GM21529 (cell line): ENCODE results near the gene PRKG1.
"Not testable (repeated sequence)": the region's sequence is repeated elsewhere in the genome, so short reads cannot be mapped to it uniquely, and the experiment has no call there.

Experiments used
- ATAC-seq: cut with Tn5 transposase; IDR thresholded peaks from one replicate; pipeline ENCODE4 v1.9.1; 2021; ENCODE audit not compliant: unreplicated experiment

Gene PRKG1

DNA sequence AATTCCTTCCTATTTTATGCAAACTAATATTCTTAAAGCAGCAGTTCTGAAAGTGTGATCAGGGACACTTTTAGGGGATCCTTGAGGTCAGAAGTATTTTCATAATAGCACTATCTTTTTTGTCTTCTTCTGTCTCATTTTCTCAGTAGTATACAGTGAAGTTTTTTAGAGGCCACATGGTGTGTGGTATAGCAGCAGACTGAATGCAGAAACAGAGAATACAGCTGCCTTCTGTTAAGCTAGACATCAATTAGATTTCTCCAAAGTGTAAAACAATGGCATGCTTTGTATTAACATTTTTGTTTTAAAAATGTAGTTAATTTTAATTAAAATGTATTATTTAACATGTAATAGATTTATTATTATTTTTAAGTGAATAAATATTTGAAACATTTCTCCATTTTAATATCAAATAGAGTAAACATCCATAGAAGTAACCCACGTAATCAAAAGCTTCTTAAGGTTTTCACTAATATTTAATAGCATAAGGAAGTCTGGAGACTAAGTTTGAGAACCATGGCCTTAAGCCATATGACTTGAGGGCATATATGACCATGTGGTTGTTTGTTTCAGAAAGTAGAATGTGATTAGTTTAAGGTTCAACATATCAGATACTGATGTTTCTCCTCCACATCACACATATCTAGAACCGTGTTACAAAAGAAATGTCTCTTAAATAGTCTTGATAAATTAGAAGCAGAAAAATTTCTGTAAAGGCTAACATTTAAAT, 94.0 kb downstream of the PRKG1 start:
- ATAC-seq: no peak

DNA sequence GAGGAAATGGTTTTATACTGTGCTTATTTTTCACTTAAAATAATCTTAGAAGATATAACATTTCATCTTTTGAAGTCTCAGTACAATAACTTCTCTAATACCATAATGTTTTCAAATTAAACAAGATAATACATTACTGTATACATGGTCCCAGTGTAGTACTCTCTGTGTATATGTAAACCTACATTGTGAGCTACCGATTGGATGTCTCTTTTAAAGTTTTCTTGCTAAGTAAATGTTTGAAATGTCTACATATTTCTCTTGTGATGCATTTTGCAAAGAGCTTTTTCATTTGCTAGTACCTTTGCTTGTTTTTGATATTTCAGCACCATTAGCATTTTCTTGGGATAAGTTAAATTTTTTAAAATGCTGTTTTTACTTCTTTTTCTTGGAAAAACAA, 94.8 kb downstream of the PRKG1 start:
- no peak for ATAC-seq

GRCh38 chr10:51170518-51171245, 96.4 kb downstream of the PRKG1 start:
- ATAC-seq: no peak

DNA sequence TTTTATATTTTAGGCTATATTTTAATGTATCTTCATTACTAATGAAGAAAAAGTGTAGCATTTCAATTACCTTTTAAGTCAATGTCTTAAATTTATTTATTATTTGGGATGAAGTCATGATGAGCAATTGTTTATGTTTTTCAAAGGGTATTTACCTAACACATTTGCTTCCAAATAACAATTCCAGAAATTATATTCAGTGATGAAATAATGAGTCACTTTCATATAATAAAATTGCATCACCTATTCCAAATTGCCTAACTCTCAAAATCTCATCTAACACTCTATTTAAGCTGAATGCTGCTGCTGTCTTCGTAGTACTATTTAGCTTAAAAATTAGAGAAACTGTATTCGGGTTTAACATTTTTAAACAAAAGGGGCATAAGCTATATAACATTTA, 97.7 kb downstream of the PRKG1 start:
- ATAC-seq: no peak

GRCh38 chr10:51176976-51177695, 102.8 kb downstream of the PRKG1 start:
- no peak for ATAC-seq

DNA sequence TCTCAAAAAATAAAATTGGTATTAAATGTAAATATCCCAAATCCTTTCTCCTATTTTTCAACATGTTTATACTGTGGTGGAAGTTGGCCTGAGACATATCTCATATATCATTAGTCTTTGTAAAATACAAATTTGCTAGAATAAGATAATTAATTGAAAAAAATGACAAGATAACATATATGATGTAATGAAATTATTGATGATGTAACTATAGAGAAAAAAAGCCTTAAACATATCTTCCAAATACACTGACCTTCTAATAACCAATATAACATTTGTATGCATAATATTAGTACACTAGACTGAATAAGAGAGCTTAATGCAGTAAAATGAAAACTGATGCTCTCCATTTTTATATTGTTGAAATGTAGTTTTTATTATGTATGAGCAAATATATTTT, 104.3 kb downstream of the PRKG1 start:
- ATAC-seq: no peak

- no peak for ATAC-seq
Observed at GRCh38 chr10:51180141-51180540, 105.9 kb downstream of the PRKG1 start.

DNA sequence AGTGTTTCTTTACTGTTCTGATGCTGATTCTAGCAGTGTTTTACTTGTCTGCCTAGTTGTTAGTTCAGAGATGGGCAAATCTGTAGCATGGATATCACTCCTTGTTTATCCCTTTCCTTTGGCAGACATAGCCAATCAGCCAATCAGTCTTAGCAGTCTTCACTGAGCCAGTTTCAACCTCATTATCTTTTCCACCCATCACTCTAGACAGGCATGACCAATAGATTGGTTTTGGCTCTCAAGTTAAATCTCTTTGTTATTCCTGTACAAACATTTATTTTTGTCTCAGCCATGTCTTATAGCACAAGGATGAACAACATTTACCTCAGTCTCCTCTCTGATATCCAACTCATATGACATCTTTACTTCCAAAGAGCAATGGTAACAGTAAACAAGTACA, 109.5 kb downstream of the PRKG1 start:
- no peak for ATAC-seq

DNA sequence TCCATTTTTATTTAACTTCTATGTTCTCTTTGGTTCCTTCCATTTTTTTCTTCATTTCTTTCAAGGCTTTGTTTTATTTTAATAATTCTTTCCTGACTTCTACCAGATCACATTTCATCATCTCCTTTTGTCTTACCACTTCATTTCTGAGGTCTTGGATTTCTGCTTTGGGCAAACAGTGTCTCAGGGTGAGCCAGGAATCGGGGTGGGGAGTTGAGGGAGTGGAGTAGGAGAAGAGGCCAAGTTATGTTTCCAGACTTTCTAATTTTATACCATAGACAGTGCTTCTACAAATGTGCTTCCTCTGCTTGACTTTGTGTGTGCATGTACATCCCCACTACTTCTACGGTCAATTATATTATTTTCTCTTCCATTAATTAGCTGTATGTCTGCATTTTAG, 112.1 kb downstream of the PRKG1 start:
- ATAC-seq: no peak

DNA sequence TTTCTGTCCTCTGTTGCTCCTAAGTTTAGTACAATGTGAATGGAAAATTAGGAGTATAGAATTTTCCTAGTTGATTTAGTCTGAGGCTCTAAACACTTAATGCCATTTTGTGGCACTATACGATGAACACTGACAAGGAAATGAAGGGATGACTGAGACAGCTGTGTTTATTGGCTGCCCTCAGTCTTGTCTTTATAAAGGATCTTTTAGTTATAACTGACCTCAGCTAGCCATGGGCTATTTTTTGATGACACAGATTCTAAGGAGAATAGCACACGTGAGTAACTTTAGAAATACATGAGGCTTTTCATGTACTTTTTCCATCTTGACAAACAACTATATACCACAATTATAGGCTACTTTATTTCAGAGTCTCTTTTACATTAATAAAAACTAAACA, 113.7 kb downstream of the PRKG1 start:
- no peak for ATAC-seq

DNA sequence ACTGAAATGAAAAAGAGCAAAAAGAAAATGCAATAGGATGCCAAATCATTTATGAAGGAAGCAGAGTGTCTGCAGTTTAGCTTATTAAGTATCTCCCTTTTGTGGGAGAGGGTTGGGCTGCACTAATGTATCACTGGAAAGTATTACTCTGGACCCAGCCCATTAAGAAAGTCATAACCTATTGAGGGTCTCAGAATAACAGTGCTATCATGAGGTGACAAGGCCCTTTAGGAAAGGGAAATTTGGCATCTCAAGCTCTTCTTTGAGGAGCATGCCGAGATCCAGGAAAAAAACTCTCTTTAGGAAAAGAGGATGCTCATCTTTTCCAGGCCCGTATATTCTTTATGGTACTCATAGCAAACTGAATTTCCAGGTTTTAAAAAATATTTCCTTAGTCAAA, 114.6 kb downstream of the PRKG1 start:
- no peak for ATAC-seq

- no peak for ATAC-seq
Observed at GRCh38 chr10:51196508-51197175, 122.4 kb downstream of the PRKG1 start.

DNA sequence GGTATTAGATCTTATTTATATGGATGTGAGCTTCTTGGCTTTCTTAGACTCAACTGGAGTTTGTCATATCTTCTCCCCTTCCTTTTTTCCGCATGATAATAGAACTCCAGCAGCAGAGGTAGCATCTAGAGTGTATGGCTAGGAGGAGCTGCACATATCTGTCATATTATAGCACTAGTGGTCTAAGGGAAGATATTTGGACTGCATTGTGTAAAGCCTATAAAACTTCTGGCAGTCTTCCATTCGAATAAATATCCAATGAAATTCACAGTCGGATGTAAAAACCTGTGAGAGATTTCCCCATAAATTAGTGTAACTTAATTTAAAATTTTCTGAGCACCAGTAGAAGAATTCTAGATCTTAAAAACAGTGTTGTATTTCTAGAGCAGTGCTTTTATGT, 123.9 kb downstream of the PRKG1 start:
- no peak for ATAC-seq

GRCh38 chr10:51201947-51202346, 127.7 kb downstream of the PRKG1 start:
- no peak for ATAC-seq

DNA sequence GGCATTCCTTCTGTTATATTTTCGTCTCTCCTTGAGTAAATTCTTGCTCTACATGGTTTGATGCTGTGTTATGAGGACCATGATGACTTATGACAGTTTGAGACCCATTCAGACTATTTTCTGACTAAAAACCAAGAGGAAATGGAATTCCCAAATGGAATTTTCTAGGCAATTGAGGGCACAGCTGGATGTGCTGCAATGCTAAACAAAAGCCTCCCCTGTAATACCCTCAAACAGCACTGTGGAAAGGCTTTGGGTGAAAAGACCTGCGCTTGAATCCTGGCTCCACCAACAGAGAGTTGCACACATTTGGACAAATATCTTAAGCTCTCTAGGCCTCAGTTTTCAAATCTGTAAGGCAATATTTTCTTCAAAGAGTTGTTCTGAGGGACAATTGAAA, 129.1 kb downstream of the PRKG1 start:
- no peak for ATAC-seq

- ATAC-seq: no peak
Observed at GRCh38 chr10:51204066-51204465, 129.8 kb downstream of the PRKG1 start.

GRCh38 chr10:51204701-51205100, 130.4 kb downstream of the PRKG1 start:
- ATAC-seq: no peak

DNA sequence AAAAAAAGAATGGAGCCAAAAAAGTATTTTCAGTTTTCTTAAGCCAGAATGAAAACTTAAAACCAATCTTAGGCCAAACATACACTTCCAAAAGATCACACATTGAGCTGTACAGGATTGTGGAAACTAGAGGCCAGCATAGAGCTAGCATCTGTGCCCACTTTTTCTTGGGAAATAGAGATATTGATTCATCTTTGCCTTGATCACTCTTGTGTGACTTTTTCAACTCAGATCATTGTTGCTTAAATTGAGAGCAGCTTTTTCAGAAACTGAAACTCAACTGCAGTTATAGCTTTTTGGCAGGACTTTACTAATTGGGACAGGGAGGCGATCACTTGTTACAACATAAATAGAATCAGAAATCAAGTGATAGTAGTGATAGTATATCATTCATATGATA, 132.2 kb downstream of the PRKG1 start:
- ATAC-seq: no peak

DNA sequence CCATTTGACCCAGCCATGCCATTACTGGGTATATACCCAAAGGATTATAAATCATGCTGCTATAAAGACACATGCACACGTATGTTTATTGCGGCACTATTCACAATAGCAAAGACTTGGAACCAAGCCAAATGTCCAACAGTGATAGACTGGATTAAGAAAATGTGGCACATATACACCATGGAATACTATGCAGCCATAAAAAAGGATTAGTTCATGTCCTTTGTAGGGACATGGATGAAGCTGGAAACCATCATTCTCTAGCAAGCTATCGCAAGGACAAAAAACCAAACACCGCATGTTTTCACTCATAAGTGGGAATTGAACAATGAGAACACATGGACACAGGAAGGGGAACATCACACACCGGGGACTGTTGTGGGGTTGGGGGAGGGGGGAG, 138.7 kb downstream of the PRKG1 start:
- ATAC-seq: not testable (repeated sequence)

DNA sequence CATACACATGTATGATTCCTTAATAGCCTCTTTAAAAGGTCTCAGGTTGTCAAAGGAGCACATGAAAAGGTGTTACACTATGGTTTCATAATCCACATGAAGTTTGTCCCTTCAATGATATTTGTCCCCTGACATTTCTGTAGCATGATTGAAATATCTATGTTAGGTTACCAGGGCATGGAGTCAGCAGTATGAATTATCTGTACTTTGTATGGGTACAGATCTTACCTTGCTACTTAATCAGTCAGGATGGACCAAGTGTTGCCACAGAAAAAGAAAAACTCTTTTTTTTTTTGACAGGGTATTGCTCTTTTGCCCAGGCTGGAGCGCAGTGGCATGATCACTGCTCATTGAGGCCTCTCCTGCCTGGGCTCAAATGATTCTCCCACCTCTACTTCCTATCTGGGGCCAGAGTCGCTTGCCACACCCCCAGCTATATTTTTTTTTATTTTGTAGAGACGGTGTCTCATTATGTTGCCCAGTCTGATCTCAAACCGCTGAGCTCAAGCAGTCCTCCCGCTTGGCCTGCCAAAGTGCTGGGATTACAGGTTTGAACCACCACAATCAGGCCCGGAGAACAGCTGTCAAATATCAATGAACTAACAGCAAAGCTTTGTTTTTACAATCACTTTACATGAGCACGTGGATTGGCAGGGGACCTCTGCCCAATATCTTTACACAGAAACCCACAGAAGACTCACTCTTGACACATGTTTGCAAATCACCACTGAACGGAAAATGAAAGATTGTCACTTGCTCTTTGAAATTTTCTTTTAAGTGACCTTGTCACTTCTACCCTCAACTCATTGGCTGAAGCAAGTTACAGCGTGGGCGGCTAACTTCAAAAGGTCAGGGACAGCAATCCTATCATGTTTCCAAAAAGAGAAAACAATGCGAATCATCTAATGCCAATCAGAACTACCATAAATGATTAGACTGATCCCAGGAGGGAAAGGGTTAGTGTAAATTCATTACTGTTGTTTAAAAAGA, 140.2 kb downstream of the PRKG1 start:
- ATAC-seq: no peak
